Measurements from ENCODE around the gene PRKAR2B.
"Not testable (repeated sequence)": the region's sequence is repeated elsewhere in the genome, so short reads cannot be mapped to it uniquely, and the experiment has no call there.

Gene PRKAR2B

GRCh38 chr7:107046491-107047259, 2.2 kb downstream of the PRKAR2B start:
- no peak for DNase-seq (ENCODE audit: low read depth)
- H3K4me3 ChIP-seq (ENCODE audit: control insufficient read depth, low read depth, low read length), result no peak overlapping the region
- TF ChIP-seq CTCF (conservative IDR thresholded peaks at IDR 0.05; ENCODE audit: control insufficient read depth, insufficient read depth, low read depth, low read length), result no peak

DNA sequence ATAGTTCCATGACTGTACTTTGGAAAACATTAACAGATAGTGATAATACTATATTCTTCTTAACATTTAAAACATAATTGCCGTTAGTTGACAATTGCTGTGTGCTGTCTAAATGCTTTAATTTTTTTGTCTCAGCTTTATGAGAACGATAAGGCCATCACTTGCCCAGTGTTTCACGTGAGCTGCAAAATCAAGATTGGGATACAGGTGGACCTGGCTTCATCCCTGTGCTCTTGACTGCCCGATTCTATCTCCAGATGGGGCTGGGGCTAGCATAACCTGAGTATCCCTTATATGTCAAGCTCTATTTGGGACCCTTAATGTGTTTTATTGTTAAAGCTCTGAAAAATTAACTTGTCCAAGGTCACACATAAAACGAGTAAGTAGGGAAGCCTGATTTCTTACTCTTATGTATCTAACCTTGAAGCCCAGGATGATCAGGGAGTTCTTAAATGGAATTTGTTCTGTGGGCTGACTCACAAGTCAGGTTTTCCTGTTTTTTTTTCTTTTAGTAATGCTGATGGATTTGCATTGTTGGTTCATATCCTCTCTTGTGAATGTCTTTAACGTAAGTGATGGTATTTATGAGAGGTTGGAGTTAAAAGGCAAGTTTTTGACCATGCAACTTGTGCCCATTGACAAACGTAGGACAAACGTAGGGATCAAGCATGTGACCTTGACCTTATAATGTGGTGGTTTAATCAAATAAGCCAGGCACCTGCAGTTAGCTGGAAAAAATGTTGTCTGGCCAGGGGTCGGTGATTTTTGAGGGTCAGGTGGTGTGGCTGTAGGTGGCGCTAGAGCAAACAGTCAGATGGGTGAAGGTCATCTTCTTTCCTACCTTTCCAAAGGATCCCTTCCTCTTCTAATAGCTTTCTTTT, 3.6 kb downstream of the PRKAR2B start:
- no peak overlapping the region for H3K4me3 ChIP-seq (ENCODE audit: control insufficient read depth, low read depth, low read length)
- no peak for DNase-seq (ENCODE audit: low read depth)
- TF ChIP-seq CTCF (conservative IDR thresholded peaks at IDR 0.05; ENCODE audit: control insufficient read depth, insufficient read depth, low read depth, low read length), result peak; percentile 11

- TF ChIP-seq CTCF (conservative IDR thresholded peaks at IDR 0.05; ENCODE audit: control insufficient read depth, insufficient read depth, low read depth, low read length), result no peak
- DNase-seq (ENCODE audit: low read depth), result no peak
Observed at GRCh38 chr7:107048783-107049418, 4.4 kb downstream of the PRKAR2B start.

GRCh38 chr7:107049480-107049879, 5.0 kb downstream of the PRKAR2B start:
- no peak for TF ChIP-seq CTCF (conservative IDR thresholded peaks at IDR 0.05; ENCODE audit: control insufficient read depth, insufficient read depth, low read depth, low read length)
- no peak for DNase-seq (ENCODE audit: low read depth)
- H3K4me3 ChIP-seq (ENCODE audit: control insufficient read depth, low read depth, low read length), result no peak overlapping the region

More at GRCh38 chr7:107048783-107049418, 4.4 kb downstream of the PRKAR2B start:
- H3K4me3 ChIP-seq (ENCODE audit: control insufficient read depth, low read depth, low read length), result no peak overlapping the region

GRCh38 chr7:107049971-107050532, 5.5 kb downstream of the PRKAR2B start:
- no peak for DNase-seq (ENCODE audit: low read depth)
- no peak for TF ChIP-seq CTCF (conservative IDR thresholded peaks at IDR 0.05; ENCODE audit: control insufficient read depth, insufficient read depth, low read depth, low read length)
- no peak overlapping the region for H3K4me3 ChIP-seq (ENCODE audit: control insufficient read depth, low read depth, low read length)

- no peak overlapping the region for H3K4me3 ChIP-seq (ENCODE audit: control insufficient read depth, low read depth, low read length)
- TF ChIP-seq CTCF (conservative IDR thresholded peaks at IDR 0.05; ENCODE audit: control insufficient read depth, insufficient read depth, low read depth, low read length), result no peak
- DNase-seq (ENCODE audit: low read depth), result no peak
Observed at GRCh38 chr7:107051376-107051775, 6.9 kb downstream of the PRKAR2B start.

GRCh38 chr7:107054965-107055364, 10.5 kb downstream of the PRKAR2B start:
- H3K4me3 ChIP-seq (ENCODE audit: control insufficient read depth, low read depth, low read length); DNase-seq (ENCODE audit: low read depth): not testable (repeated sequence)

GRCh38 chr7:107056058-107056457, 11.6 kb downstream of the PRKAR2B start:
- H3K4me3 ChIP-seq (ENCODE audit: control insufficient read depth, low read depth, low read length); DNase-seq (ENCODE audit: low read depth): not testable (repeated sequence)

All from fibroblast of mammary gland (primary cell).